Keratinocyte (primary cell): ENCODE results near the gene CCDC192. TPM values are rescaled to one million over a fixed set of nuclear protein-coding genes. Genes with fewer than 3 reads are reported as not detected.

Experiments
- DNase-seq: peaks from one replicate; pipeline ENCODE4 v3.0.0-alpha.2; 2011; ENCODE audit warnings: low read depth, missing footprints, low spot score
- FAIRE-seq: peaks from 2 replicates; lab custom pipeline; 2011; peaks lifted over from hg19 to GRCh38; lab: Jason Lieb, UNC
- H2AFZ ChIP-seq: 2 replicates; pipeline ENCODE4 v1.6.0; 2012; ENCODE audit warnings: low read length, control low read depth, inconsistent platforms; ENCODE audit not compliant: control insufficient read depth
- H3K27ac ChIP-seq: 2 replicates; pipeline ENCODE4 v1.5.1; 2011; ENCODE audit warnings: low read length; ENCODE audit not compliant: control insufficient read depth, insufficient read depth
- H3K27me3 ChIP-seq: 3 replicates; pipeline ENCODE4 v1.6.0; 2011; ENCODE audit warnings: low read length; ENCODE audit not compliant: control insufficient read depth, insufficient read depth; ENCODE audit errors: extremely low read depth
- H3K36me3 ChIP-seq, 2 experiments: 2 replicates in 1 of 2; 3 replicates in 1 of 2; pipeline ENCODE4 v1.5.1; 2011; ENCODE audit warnings: low read length in 2 of 2, mild to moderate bottlenecking in 1 of 2; ENCODE audit not compliant: control insufficient read depth in 2 of 2, insufficient read depth in 2 of 2; ENCODE audit errors: extremely low read depth in 1 of 2
- H3K4me1 ChIP-seq: 3 replicates; pipeline ENCODE4 v1.5.1; 2011; ENCODE audit warnings: low read length; ENCODE audit not compliant: control insufficient read depth, insufficient read depth; ENCODE audit errors: extremely low read depth
- H3K4me2 ChIP-seq: 3 replicates; pipeline ENCODE4 v1.6.0; 2011; ENCODE audit warnings: low read depth, low read length; ENCODE audit not compliant: control insufficient read depth, insufficient read depth; ENCODE audit errors: extremely low read depth
- H3K4me3 ChIP-seq, 3 experiments: fragments of 200-600 bp in 1 of 3; sonication (generic) in 1 of 3; 2 replicates in 2 of 3; 3 replicates in 1 of 3; pipeline ENCODE4 v1.5.1; 2011 to 2016; ENCODE audit warnings: low read length in 3 of 3, mild to moderate bottlenecking in 3 of 3, control low read depth in 2 of 3, inconsistent platforms in 1 of 3, low read depth in 1 of 3, mixed read lengths in 1 of 3, mixed run types in 1 of 3, moderate library complexity in 1 of 3; ENCODE audit not compliant: control insufficient read depth in 2 of 3, insufficient read depth in 2 of 3; ENCODE audit errors: extremely low read depth in 1 of 3
- H3K79me2 ChIP-seq: 2 replicates; pipeline ENCODE4 v1.6.0; 2012; ENCODE audit warnings: low read length; ENCODE audit not compliant: control insufficient read depth, insufficient read depth
- H3K9ac ChIP-seq: 3 replicates; pipeline ENCODE4 v1.6.0; 2011; ENCODE audit warnings: low read length; ENCODE audit not compliant: control insufficient read depth, insufficient read depth; ENCODE audit errors: extremely low read depth
- H3K9me1 ChIP-seq: 3 replicates; pipeline ENCODE4 v1.6.0; 2011; ENCODE audit warnings: low read length; ENCODE audit not compliant: control insufficient read depth, insufficient read depth; ENCODE audit errors: extremely low read depth
- H3K9me3 ChIP-seq: 2 replicates; pipeline ENCODE4 v1.5.1; 2012; ENCODE audit warnings: low read depth, low read length; ENCODE audit not compliant: control insufficient read depth
- H4K20me1 ChIP-seq: 3 replicates; pipeline ENCODE4 v1.6.0; 2011; ENCODE audit warnings: low read length; ENCODE audit not compliant: control insufficient read depth, insufficient read depth; ENCODE audit errors: extremely low read depth
- CTCF ChIP-seq, 3 experiments: IDR thresholded peaks in 1 of 3; conservative IDR thresholded peaks in 1 of 3; optimal IDR thresholded peaks in 1 of 3; 2 replicates in 2 of 3; 3 replicates in 1 of 3; pipeline versions ENCODE3 to v1.5.1; 2011; ENCODE audit warnings: low read length in 3 of 3, mild to moderate bottlenecking in 3 of 3, moderate library complexity in 2 of 3, control low read depth in 1 of 3, inconsistent platforms in 1 of 3; ENCODE audit not compliant: insufficient read depth in 2 of 3; ENCODE audit errors: extremely low read depth in 1 of 3
- EZH2 ChIP-seq: IDR thresholded peaks from one replicate; pipeline ENCODE4 v1.6.1; 2012; ENCODE audit warnings: inconsistent platforms, mild to moderate bottlenecking, low read length, moderate library complexity
- dilution Hi-C: fragments of 300-500 bp; cut with MboI; formaldehyde crosslinking; loops from one replicate; pipeline ENCODE4 v1.7.0; 2020; ENCODE audit warnings: low sequenced_read_pairs; ENCODE audit not compliant: extremely low pct_ligation_motif_present
- polyA plus RNA-seq, 5 experiments: library from polyadenylated mRNA; depleted of rRNA in 3 of 5; stranded (reverse) in 3 of 5; stranded (forward) in 1 of 5; unstranded in 1 of 5; fragments of >200 nt; gene quantifications; 1 replicate in 1 of 5; 2 replicates in 3 of 5; 3 replicates in 1 of 5; pipeline versions ENCODE4 v1.2.1 to v1.2.3, GENCODE V29; 2011 to 2012; ENCODE audit warnings: missing spikeins in 2 of 5, low read depth in 1 of 5, low replicate concordance in 1 of 5

Gene CCDC192
- polyA plus RNA-seq, 1 donor (not counting 4 experiments of a cell fraction or from before 2014, with no cell fraction given) = not detected

DNA sequence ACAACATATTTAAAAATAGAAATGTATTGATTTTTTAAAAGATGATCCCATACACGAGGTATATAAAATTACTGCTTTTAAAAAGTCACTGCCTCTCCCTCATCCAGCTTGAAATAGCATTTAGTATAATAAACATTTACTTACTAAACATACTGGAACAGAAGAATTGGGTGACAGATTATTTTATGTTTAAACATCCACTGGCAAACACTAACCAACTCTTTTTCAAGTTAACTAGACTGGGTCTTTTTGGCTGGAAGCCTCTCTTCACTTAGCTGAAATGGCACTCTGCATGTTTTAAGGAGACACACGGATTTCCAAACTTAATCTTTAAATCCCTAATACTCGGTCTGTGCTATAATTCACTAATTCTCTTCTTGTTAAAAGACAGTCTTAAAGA, 35.3 kb upstream of the CCDC192 start:
- no peak for FAIRE-seq
- H2AFZ ChIP-seq = no peak overlapping the region
- no peaks in the 10 kb centered on the region for H4K20me1 ChIP-seq

GRCh38 chr5:127671218-127671617, 32.0 kb upstream of the CCDC192 start:
- Histone ChIP-seq H3K9me1 (no peaks in the 10 kb centered on the region), H3K27me3 (no peaks in the 10 kb centered on the region), H3K4me3 (no peak overlapping the region), H4K20me1 (no peaks in the 10 kb centered on the region), H3K9ac (no peak overlapping the region), H3K27ac (no peak overlapping the region), H3K4me2 (no peak overlapping the region), H3K9me3 (no peaks in the 10 kb centered on the region), H3K4me1 (no peaks in the 10 kb centered on the region), H3K36me3 (no peaks in the 10 kb centered on the region), H2AFZ (no peak overlapping the region), H3K79me2 (no peaks in the 10 kb centered on the region)
- FAIRE-seq = no peak
- dilution Hi-C loops = no loop called here
- TF ChIP-seq EZH2 = no peak
- TF ChIP-seq CTCF (optimal IDR thresholded peaks at IDR 0.05 in 1 of 3, IDR thresholded peaks at IDR 0.05 in 1 of 3, conservative IDR thresholded peaks at IDR 0.05 in 1 of 3; ENCODE audit: extremely low read depth in 1 of 3, insufficient read depth in 2 of 3, low read length in 3 of 3) = no peak
- no peak for DNase-seq

More for the DNA sequence above, 35.3 kb upstream of the CCDC192 start:
- Histone ChIP-seq H3K27ac (no peak overlapping the region), H3K4me2 (no peak overlapping the region), H3K9ac (no peak overlapping the region), H3K79me2 (no peaks in the 10 kb centered on the region), H3K9me3 (no peaks in the 10 kb centered on the region), H3K9me1 (no peaks in the 10 kb centered on the region), H3K36me3 (no peaks in the 10 kb centered on the region), H3K4me1 (no peaks in the 10 kb centered on the region), H3K4me3 (no peak overlapping the region), H3K27me3 (no peaks in the 10 kb centered on the region)
- TF ChIP-seq CTCF (optimal IDR thresholded peaks at IDR 0.05 in 1 of 3, IDR thresholded peaks at IDR 0.05 in 1 of 3, conservative IDR thresholded peaks at IDR 0.05 in 1 of 3; ENCODE audit: extremely low read depth in 1 of 3, insufficient read depth in 2 of 3, low read length in 3 of 3) (no peak), EZH2 (no peak)
- dilution Hi-C loops = no loop called here
- no peak for DNase-seq
